ENCODE results near the gene TEX261.
"Not testable (repeated sequence)": the region's sequence is repeated elsewhere in the genome, so short reads cannot be mapped to it uniquely, and the experiment has no call there.

The TEX261 gene

GRCh38 chr2:70994699-70995425, at the start of gene TEX261:
Gene TEX261 (minus strand): TSS chr2:70994873. CDS start chr2:70994757, 116 bp downstream.
- peak; percentile 72 to 82 for DNase-seq

GRCh38 chr2:71043531-71044407, 49.1 kb upstream of the TEX261 start:
- no peak for DNase-seq

- no peak for DNase-seq
Observed at GRCh38 chr2:71042287-71042686, 47.6 kb upstream of the TEX261 start.

DNA sequence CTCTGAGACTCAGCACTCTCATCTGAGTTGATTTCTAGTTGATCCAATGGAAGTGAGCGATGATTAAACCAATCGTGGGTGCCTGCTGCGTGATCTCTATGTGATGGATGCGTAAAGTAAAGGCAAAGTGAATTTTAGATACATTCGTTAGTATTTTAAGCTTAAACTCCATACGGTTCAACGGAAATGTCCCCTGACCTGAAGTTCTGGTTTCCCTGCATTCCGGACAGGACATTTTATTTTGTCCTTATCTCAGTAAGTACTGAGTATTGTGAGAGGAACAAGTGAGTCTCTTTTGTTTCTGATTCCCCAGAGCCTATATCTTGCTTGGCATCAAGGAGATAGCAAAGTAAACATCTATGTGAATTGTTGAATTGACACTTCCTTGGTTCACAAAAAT, 41.6 kb upstream of the TEX261 start:
- DNase-seq = not testable (repeated sequence)

DNA sequence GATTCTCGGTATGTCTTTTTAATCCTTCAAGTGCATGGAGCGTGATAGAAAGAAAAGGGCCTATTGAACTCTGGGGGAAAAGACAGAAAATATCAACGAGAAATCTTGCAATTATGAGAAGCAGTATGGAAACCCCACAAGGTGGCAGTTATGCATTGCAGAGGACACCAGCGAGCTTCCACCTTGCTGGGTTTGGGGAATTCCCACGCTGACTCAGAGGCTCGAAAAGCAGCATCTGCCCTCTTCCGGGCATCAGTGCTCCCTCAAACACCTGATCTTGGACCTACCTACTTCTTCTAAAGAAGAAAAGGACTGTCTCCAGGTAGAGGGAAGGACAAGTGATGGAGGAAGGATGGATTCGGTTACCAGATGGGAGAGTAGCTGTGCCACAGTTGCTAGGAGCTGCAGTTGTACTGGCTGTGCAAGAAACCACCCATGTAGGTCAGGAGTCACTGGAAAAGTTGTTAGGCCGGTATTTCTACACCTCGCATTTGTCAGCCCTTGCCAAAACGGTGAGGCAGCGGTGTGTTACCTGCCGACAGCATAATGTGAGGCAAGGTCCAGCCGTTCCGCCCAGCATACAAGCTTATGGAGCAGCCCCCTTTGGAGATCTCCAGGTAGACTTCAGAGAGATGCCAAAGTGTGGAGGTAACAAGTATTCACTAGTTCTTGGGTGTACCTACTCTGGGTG, 29.0 kb upstream of the TEX261 start:
- DNase-seq = not testable (repeated sequence)

- DNase-seq = not testable (repeated sequence)
Observed at GRCh38 chr2:71021394-71021793, 26.7 kb upstream of the TEX261 start.

GRCh38 chr2:71019989-71020388, 25.3 kb upstream of the TEX261 start:
- DNase-seq = not testable (repeated sequence)

DNA sequence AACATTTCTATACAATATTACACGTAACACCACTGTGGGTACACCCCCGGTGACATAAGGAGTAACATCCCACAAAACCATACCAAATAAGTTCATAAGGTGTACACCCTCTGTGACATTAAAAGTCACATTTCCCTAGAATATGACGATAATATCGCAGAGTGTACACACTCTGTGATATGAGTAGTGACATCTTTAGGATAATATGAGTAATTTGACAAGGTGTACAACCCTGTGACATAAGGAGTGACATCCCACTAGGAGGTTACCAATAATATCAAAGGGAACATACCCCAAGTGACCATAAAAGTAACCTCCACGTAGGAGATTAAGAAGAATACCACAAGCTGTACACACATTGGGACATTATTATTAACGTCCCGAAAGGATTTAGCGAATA, 24.0 kb upstream of the TEX261 start:
- no peak for DNase-seq

GRCh38 chr2:71011786-71012185, 17.1 kb upstream of the TEX261 start:
- not testable (repeated sequence) for DNase-seq

GRCh38 chr2:71008342-71008741, 13.7 kb upstream of the TEX261 start:
- no peak for DNase-seq

- no peak for DNase-seq
Observed at GRCh38 chr2:71006955-71007799, 12.5 kb upstream of the TEX261 start.

- no peak for DNase-seq
Observed at GRCh38 chr2:71006323-71006722, 11.7 kb upstream of the TEX261 start.

GRCh38 chr2:71005271-71006202, 10.9 kb upstream of the TEX261 start:
- DNase-seq = no peak

DNA sequence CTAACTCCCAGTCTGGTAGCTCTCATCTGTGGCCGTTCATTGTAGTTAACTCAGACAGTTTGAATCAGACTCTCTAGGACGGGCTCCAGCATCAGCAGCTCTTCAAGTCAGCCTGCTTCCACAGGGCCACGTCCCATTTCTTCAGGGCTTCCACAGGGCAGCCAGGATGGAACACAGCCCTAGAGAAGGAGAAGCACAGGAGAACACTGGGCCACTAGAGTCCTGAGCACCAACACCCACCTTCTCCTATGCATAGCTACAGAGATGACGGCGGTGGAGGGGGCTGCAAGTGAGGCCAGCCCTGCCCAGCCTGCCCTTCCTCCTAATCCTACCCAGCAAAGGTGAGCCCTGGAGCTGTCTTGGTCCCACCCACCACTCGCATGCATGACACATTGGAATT, 10.2 kb upstream of the TEX261 start:
- DNase-seq = no peak

DNA sequence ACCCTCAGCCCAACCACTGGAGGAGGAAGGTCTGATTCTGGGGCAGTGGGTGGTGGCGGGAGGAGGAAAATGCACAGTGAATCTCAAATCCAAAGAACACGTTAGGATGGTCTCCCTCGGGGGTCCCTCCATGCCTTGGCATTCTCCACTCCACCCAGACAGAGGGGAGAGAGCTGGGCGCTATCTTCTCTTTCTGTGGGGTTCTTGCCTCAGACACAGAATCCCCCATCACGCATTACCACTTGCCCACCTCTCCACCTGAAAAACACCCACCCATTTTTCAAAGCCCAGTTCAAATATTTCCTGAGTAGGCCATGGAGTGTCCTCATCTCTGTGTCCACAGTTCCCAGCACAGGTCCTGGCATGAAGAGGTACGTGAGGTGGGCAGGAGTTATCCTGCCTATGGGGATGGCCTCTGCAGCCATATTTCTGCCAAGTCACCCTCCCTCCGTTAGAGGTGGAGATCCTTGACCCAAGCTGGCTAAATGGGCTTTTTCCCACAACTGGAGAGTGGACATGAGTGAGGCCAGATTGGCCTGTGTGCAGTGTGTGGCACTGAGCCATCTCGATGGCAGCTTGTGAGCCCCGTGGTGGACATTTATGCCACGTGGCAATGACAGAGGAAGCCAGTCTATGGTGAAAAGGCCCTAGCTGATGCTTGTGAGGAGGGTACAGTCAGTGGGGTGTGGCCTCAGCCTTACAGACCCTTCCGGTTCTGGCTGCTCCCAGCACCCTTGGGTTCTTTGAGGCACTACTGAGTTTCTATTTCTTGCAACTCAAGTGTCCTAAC, 9.5 kb upstream of the TEX261 start:
- DNase-seq = no peak

DNA sequence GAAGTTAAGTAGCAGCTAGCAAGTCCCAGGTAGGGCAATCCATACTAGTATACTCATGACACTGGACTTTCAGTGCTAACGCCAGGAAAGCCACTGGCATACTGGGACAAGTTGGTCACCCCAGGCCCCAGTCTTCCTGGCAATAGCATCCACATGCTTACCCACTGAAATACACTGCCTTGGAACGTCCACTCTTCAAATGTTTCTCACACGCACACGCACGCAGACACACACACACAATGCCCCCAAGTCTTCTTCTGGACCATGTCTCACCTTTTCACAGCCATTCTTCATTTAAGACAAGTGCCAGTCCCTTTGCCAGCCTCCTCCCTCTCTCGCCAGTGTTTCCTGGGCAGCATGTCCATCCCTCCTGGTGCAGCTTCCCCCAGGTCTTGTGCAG, 8.7 kb upstream of the TEX261 start:
- DNase-seq = no peak

- DNase-seq = no peak
Observed at GRCh38 chr2:71001981-71002570, 7.4 kb upstream of the TEX261 start.

- DNase-seq = no peak
Observed at GRCh38 chr2:71001592-71001927, 6.9 kb upstream of the TEX261 start.

DNA sequence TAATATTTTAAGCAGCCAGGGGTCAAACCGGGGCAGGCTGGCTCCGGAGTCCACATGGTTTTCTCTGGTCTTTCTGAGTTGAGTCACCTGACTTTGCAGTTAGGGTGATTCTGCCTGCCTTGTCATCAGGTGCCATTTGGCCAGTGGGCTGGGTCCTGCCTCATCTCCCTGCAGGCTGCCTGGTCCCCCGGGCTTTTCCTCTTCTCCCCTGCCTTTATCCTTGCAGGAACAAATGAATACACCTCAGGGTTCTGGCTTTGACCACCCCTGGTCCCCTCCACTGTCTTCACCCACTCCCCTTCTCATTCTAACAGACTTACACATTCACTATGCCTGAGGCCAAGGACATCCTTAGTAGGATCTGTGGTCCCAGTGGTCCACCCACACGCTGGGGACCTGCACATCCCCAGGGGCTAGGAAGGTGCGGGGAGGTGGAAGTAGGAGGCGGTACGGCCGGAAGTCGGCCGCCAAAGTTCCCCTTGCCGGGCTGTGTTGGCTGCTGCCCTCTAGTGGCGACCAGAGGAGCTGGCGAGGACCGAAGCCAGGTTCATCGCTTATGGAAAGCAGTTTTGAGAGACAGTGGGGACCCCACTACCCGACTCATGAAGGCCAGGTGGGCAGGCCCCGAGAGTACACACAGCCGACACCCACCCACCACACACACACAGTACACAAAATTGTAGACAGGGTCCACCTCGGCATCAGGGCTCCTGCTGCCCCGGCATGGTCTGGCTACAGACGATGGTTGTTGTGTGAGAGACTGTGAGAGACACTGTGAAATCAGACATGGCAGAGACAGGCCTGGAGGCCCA, 6.3 kb upstream of the TEX261 start:
- peak; percentile 58 for DNase-seq
